ENCODE measurements around the gene SOX12.

DNA sequence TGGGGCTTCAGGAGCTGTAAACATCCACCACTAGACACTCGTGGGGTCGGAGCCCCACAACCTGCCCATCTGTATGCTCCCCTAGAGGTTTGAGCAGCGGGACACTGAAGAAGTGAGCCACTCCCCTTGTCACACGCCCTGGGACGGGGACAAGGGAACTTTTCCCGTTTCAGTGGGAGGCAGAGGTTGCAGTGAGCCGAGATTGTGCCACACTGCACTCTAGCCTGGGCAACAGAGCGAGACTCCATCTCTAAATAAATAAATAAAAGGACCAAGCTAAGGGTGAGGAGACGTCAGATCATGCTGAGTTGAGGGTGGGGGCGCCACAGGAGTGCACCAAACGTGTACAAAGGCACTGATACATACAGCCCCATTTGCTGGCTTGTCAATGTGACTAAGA lies 19.6 kb upstream of the SOX12 start:
- TF ChIP-seq POLR2A (IDR thresholded peaks at IDR 0.05): no peak
- no peak for TF ChIP-seq CTCF (IDR thresholded peaks at IDR 0.05)

Measured in testis (tissue), 2 donors.